Mammary epithelial cell (primary cell): Measurements from ENCODE around the gene ZBTB17.

Experiments
- CTCF ChIP-seq, 2 donors: IDR thresholded peaks in 1 of 2; conservative IDR thresholded peaks in 1 of 2; 2 replicates each; pipeline ENCODE4 v1.5.1; 2011 to 2012; ENCODE audit warnings: inconsistent platforms in 2 of 2, low read length in 2 of 2, mild to moderate bottlenecking in 2 of 2, control low read depth in 1 of 2, low read depth in 1 of 2; ENCODE audit not compliant: insufficient read depth in 1 of 2; ENCODE audit errors: extremely low read depth in 1 of 2
- EZH2 ChIP-seq: IDR thresholded peaks from 2 replicates; pipeline ENCODE4 v1.6.1; 2012; ENCODE audit warnings: low read length, inconsistent platforms, borderline replicate concordance

DNA sequence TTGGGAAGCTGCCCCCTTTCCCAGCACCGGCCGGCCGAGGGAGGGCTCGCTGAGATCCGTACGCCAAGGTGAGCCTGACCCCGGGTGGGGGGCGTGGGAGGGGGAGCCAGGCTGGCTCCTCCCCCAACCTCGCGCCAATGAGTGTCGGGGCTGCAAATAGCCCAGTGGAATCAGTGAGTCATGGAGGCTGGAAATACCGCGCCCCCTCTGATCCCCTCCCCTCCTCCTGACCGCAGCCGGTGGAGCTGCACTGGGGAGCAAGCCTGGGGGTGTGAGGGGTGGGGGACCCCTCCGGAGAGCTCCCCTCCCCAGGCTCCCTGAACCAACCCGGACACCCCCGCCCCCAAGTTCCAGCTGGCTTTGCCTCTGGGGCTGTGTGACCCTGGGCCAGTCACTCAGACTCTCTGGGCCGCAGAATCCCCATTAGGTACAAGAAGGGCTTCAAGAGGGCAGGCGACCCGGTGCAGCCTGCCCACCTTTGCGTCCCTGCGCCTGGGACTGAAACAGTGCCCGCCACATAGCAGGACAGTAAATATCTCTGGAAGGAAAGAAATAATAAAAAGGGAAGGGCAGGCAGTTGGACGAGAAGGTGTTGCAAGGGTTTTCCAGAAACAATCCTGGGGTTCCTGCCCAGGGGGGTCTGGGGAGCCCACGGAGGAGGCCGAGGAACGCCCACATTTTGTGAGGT, 37.5 kb upstream of the ZBTB17 start:
- TF ChIP-seq EZH2 = no peak
- no peak for TF ChIP-seq CTCF (conservative IDR thresholded peaks at IDR 0.05 in 1 of 2, IDR thresholded peaks at IDR 0.05 in 1 of 2; ENCODE audit: extremely low read depth in 1 of 2, insufficient read depth in 1 of 2, low read depth in 1 of 2, low read length in 2 of 2)
